Measurements from ENCODE around the gene NUDC. TPM values are rescaled to one million over a fixed set of nuclear protein-coding genes. Genes with fewer than 3 reads are reported as not detected.

Gene NUDC
- total and polyA plus RNA-seq, 2 of the 13 experiments (the other 11 are each of a cell fraction or from before 2014, with no cell fraction given): 34.7 to 104 TPM

GRCh38 chr1:26961826-26962225 lies 40.3 kb downstream of the NUDC start (continued):
- TF ChIP-seq, protein P1, sequence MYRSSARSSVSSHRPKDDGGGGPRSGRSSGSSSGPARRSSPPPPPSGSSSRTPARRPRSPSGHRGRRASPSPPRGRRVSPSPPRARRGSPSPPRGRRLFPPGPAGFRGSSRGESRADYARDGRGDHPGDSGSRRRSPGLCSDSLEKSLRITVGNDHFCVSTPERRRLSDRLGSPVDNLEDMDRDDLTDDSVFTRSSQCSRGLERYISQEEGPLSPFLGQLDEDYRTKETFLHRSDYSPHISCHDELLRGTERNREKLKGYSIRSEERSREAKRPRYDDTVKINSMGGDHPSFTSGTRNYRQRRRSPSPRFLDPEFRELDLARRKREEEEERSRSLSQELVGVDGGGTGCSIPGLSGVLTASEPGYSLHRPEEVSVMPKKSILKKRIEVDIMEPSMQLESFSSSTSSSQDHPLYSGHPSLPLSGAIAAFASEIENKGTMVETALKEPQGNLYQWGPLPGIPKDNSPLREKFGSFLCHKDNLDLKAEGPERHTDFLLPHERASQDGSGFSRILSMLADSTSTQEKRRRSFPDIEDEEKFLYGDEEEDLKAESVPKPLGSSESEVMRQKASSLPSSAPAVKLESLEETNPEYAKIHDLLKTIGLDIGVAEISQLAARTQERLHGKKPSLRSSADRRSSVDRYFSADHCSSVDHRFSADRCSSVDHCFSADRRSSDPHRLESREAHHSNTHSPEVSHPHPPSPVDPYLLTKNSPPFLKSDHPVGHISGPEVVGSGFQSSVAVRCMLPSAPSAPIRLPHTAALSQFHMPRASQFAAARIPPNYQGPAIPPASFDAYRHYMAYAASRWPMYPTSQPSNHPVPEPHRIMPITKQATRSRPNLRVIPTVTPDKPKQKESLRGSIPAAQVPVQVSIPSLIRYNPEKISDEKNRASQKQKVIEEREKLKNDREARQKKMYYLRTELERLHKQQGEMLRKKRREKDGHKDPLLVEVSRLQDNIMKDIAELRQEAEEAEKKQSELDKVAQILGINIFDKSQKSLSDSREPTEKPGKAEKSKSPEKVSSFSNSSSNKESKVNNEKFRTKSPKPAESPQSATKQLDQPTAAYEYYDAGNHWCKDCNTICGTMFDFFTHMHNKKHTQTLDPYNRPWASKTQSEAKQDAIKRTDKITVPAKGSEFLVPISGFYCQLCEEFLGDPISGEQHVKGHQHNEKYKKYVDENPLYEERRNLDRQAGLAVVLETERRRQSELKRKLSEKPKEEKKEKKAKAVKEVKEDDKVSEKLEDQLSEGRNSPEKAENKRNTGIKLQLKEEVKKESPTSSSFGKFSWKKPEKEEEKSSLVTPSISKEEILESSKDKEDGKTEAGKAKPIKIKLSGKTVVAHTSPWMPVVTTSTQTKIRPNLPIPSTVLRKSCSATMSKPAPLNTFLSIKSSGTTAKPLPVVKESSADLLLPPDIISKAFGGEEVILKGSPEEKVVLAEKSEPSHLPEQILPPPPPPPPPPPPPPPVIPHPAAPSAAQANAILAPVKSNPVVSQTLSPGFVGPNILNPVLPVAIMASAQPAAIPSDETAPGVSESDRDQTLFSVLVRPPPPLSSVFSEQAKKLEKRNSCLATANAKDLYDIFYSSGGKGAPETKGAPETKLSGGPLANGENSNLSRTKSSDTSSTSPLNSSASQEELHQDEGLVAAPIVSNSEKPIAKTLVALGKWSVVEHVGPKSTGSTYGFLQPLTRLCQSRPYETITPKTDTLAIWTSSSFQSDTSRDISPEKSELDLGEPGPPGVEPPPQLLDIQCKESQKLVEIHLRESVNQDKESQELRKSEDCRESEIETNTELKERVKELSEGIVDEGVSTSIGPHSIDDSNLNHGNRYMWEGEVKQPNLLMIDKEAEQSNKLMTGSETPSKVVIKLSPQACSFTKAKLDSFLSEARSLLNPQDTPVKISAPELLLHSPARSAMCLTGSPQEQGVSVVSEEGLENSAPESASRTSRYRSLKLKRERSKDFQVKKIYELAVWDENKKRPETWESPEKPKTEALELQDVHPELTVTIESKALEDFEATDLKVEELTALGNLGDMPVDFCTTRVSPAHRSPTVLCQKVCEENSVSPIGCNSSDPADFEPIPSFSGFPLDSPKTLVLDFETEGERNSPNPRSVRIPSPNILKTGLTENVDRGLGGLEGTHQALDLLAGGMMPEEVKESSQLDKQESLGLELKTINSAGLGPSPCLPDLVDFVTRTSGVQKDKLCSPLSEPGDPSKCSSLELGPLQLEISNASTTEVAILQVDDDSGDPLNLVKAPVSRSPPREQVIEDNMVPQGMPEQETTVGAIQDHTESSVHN (CRISPR knock-in tag; IDR thresholded peaks at IDR 0.05): no peak
- TF ChIP-seq KDM1A (CRISPR knock-in tag; IDR thresholded peaks at IDR 0.05) (peak; percentile 79), CREB1 (IDR thresholded peaks at IDR 0.05) (no peak), CREB1 (CRISPR knock-in tag; IDR thresholded peaks at IDR 0.05) (peak; percentile 64), SMAD9 (CRISPR knock-in tag; IDR thresholded peaks at IDR 0.05) (no peak), ATF4 (CRISPR knock-in tag; IDR thresholded peaks at IDR 0.05) (peak in 1 of 2 experiments; percentile 43; a peak in 1 of 4 replicates), SPEN (CRISPR knock-in tag; IDR thresholded peaks at IDR 0.05; ENCODE audit: low read depth) (0 out of 2 replicates have a peak, but pooled peaks have one; percentile 33), MTERF4 (CRISPR knock-in tag; IDR thresholded peaks at IDR 0.05) (no peak), YEATS2 (CRISPR knock-in tag; IDR thresholded peaks at IDR 0.05; ENCODE audit: borderline replicate concordance) (no peak), CAMTA2 (CRISPR knock-in tag; IDR thresholded peaks at IDR 0.05; ENCODE audit: borderline replicate concordance) (no peak), NFRKB (IDR thresholded peaks at IDR 0.05) (no peak), DPF2 (CRISPR knock-in tag; IDR thresholded peaks at IDR 0.05; ENCODE audit: borderline replicate concordance, low read depth) (peak; percentile 73; the same call in 1 of the 2 replicates)
- TF ChIP-seq, protein P2, sequence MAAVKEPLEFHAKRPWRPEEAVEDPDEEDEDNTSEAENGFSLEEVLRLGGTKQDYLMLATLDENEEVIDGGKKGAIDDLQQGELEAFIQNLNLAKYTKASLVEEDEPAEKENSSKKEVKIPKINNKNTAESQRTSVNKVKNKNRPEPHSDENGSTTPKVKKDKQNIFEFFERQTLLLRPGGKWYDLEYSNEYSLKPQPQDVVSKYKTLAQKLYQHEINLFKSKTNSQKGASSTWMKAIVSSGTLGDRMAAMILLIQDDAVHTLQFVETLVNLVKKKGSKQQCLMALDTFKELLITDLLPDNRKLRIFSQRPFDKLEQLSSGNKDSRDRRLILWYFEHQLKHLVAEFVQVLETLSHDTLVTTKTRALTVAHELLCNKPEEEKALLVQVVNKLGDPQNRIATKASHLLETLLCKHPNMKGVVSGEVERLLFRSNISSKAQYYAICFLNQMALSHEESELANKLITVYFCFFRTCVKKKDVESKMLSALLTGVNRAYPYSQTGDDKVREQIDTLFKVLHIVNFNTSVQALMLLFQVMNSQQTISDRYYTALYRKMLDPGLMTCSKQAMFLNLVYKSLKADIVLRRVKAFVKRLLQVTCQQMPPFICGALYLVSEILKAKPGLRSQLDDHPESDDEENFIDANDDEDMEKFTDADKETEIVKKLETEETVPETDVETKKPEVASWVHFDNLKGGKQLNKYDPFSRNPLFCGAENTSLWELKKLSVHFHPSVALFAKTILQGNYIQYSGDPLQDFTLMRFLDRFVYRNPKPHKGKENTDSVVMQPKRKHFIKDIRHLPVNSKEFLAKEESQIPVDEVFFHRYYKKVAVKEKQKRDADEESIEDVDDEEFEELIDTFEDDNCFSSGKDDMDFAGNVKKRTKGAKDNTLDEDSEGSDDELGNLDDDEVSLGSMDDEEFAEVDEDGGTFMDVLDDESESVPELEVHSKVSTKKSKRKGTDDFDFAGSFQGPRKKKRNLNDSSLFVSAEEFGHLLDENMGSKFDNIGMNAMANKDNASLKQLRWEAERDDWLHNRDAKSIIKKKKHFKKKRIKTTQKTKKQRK (IDR thresholded peaks at IDR 0.05; ENCODE audit: low read length): no peak
- TF ChIP-seq, protein P3, sequence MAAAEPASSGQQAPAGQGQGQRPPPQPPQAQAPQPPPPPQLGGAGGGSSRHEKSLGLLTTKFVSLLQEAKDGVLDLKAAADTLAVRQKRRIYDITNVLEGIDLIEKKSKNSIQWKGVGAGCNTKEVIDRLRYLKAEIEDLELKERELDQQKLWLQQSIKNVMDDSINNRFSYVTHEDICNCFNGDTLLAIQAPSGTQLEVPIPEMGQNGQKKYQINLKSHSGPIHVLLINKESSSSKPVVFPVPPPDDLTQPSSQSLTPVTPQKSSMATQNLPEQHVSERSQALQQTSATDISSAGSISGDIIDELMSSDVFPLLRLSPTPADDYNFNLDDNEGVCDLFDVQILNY (CRISPR knock-in tag; conservative IDR thresholded peaks at IDR 0.05): no peak

Data from HepG2 (cell line).